ENCODE data around the gene DPYSL5. TPM values are rescaled to one million over a fixed set of nuclear protein-coding genes. Genes with fewer than 3 reads are reported as not detected.

DPYSL5 gene
- polyA plus RNA-seq, 3 donors, result not detected

- Histone ChIP-seq H2AFZ (ENCODE audit: insufficient read depth, low read depth, low read length, poor library complexity, severe bottlenecking) (no peak overlapping the region), H3K4me3 (replicated peaks in 1 of 3; ENCODE audit: low read depth in 2 of 3, low read length in 3 of 3) (no peak overlapping the region), H3K9ac (ENCODE audit: insufficient read depth, low read length, poor library complexity, severe bottlenecking) (no peak overlapping the region), H3K4me2 (replicated peaks; ENCODE audit: extremely low read depth, low read length, poor library complexity, severe bottlenecking) (no peak overlapping the region), H3K9me3 (replicated peaks in 1 of 2; ENCODE audit: control insufficient read depth in 1 of 2, insufficient read depth in 1 of 2, low read length in 2 of 2) (no peaks in the 10 kb centered on the region), H3K36me3 (replicated peaks in 1 of 2; ENCODE audit: control insufficient read depth in 1 of 2, insufficient read depth in 2 of 2, low read length in 2 of 2) (no peaks in the 10 kb centered on the region), H4K20me1 (ENCODE audit: insufficient read depth, low read length) (no peaks in the 10 kb centered on the region), H3K4me1 (ENCODE audit: control insufficient read depth in 1 of 2, insufficient read depth in 2 of 2, low read length in 2 of 2) (peaks cover 0 to 6% of the 10 kb centered on the region in 2 donors), H3K79me2 (ENCODE audit: insufficient read depth, low read length) (no peaks in the 10 kb centered on the region), H3K27ac (ENCODE audit: low read depth in 1 of 2, low read length in 2 of 2) (no peak overlapping the region), H3K27me3 (ENCODE audit: control insufficient read depth in 2 of 2, insufficient read depth in 2 of 2, low read length in 2 of 2) (no peaks in the 10 kb centered on the region)
- Mint-ChIP-seq H3K27ac (no peak overlapping the region), H3K9me3 (peaks cover 0 to 2% (median 0%) of the 10 kb centered on the region in 7 donors), H3K4me3 (no peak overlapping the region), H3K36me3 (no peaks in the 10 kb centered on the region), H3K4me1 (peaks cover 7% of the 10 kb centered on the region), H3K27me3 (ENCODE audit: low read depth in 3 of 3) (peaks cover 6 to 10% (median 9%) of the 10 kb centered on the region in 3 donors)
- TF ChIP-seq CTCF (IDR thresholded peaks at IDR 0.05), result no peak
- DNase-seq, result no peak
- no CpG with 5 or more reads among the region's 3 CpGs for WGBS (ENCODE audit: insufficient coverage)
- intact Hi-C loops (cut with micrococcal nuclease), result no loop called here
Measured at GRCh38 chr2:26875808-26876207, 27.9 kb downstream of the DPYSL5 start.

- H3K9me3 Mint-ChIP-seq, result peaks cover 0 to 2% (median 0%) of the 10 kb centered on the region in 7 donors
- Histone ChIP-seq H3K27me3 (ENCODE audit: control insufficient read depth in 2 of 2, insufficient read depth in 2 of 2, low read length in 2 of 2) (no peaks in the 10 kb centered on the region), H3K9ac (ENCODE audit: insufficient read depth, low read length, poor library complexity, severe bottlenecking) (no peak overlapping the region), H3K9me3 (replicated peaks in 1 of 2; ENCODE audit: control insufficient read depth in 1 of 2, insufficient read depth in 1 of 2, low read length in 2 of 2) (no peaks in the 10 kb centered on the region), H3K36me3 (replicated peaks in 1 of 2; ENCODE audit: control insufficient read depth in 1 of 2, insufficient read depth in 2 of 2, low read length in 2 of 2) (no peaks in the 10 kb centered on the region), H4K20me1 (ENCODE audit: insufficient read depth, low read length) (no peaks in the 10 kb centered on the region), H2AFZ (ENCODE audit: insufficient read depth, low read depth, low read length, poor library complexity, severe bottlenecking) (no peak overlapping the region), H3K27ac (ENCODE audit: low read depth in 1 of 2, low read length in 2 of 2) (no peak overlapping the region), H3K4me2 (replicated peaks; ENCODE audit: extremely low read depth, low read length, poor library complexity, severe bottlenecking) (no peak overlapping the region), H3K4me3 (replicated peaks in 1 of 3; ENCODE audit: low read depth in 2 of 3, low read length in 3 of 3) (no peak overlapping the region), H3K4me1 (ENCODE audit: control insufficient read depth in 1 of 2, insufficient read depth in 2 of 2, low read length in 2 of 2) (peaks cover 0 to 8% of the 10 kb centered on the region in 2 donors), H3K79me2 (ENCODE audit: insufficient read depth, low read length) (no peaks in the 10 kb centered on the region)
- no peak overlapping the region for H3K4me3 Mint-ChIP-seq
- 98% methylated on average over 6 of the region's 7 CpGs for WGBS (ENCODE audit: insufficient coverage)
- DNase-seq, result no peak
- H3K36me3 Mint-ChIP-seq, result no peaks in the 10 kb centered on the region
- intact Hi-C loops (cut with micrococcal nuclease), result no loop called here
- peaks cover 6 to 10% (median 9%) of the 10 kb centered on the region in 3 donors for H3K27me3 Mint-ChIP-seq (ENCODE audit: low read depth in 3 of 3)
- no peak overlapping the region for H3K27ac Mint-ChIP-seq
- peaks cover 11% of the 10 kb centered on the region for H3K4me1 Mint-ChIP-seq
- TF ChIP-seq CTCF (IDR thresholded peaks at IDR 0.05), result no peak
Measured at GRCh38 chr2:26876260-26876659, 28.3 kb downstream of the DPYSL5 start.

All from CD14-positive monocyte (primary cell).